Peyer's patch (tissue), 4 donors: ENCODE data around the gene RFESD. TPM values are rescaled to one million over a fixed set of nuclear protein-coding genes. Genes with fewer than 3 reads are reported as not detected.

Experiments used
- DNase-seq, 3 donors: peaks; one replicate each; pipeline ENCODE4 v3.0.0-alpha.2; 2017 to 2019
- H3K27ac ChIP-seq, 4 donors: fragments of 200-600 bp; sonication (generic); one replicate each; pipeline ENCODE4 v1.5.1; 2016 to 2019
- H3K27me3 ChIP-seq, 2 donors: fragments of 200-600 bp; sonication (generic); one replicate each; pipeline ENCODE4 v1.5.1; 2019
- H3K36me3 ChIP-seq, 3 donors: fragments of 200-600 bp; sonication (generic); one replicate each; pipeline ENCODE4 v1.5.1; 2016 to 2019
- H3K4me1 ChIP-seq, 4 donors: fragments of 200-600 bp; sonication (generic); one replicate each; pipeline ENCODE4 v1.5.1; 2016 to 2019
- H3K4me3 ChIP-seq, 4 donors: fragments of 200-600 bp; sonication (generic); 1 replicate in 3 of 4; 2 replicates in 1 of 4; pipeline ENCODE4 v1.5.1; 2016 to 2019; ENCODE audit warnings: mild to moderate bottlenecking in 1 of 4
- H3K9me3 ChIP-seq, 4 donors: fragments of 200-600 bp; sonication (generic); one replicate each; pipeline ENCODE4 v1.5.1; 2016 to 2019; ENCODE audit warnings: mild to moderate bottlenecking in 1 of 4
- POLR2A ChIP-seq, 2 donors: fragments of 450-650 bp; IDR thresholded peaks; one replicate each; pipeline ENCODE4 v1.5.1; 2017; ENCODE audit warnings: antibody characterized with exemption in 2 of 2, mild to moderate bottlenecking in 2 of 2, moderate library complexity in 2 of 2
- total RNA-seq, 4 donors: library from RNA; depleted of rRNA; stranded (reverse); fragments of >200 nt; gene quantifications; one replicate each; pipeline ENCODE4 v1.1.0, GENCODE V29; 2016
- TF ChIP-seq, protein P1 (sequence below), 6 experiments: fragments of 450-650 bp in 4 of 6; fragments of 200-600 bp in 2 of 6; sonication (generic) in 1 of 6; IDR thresholded peaks; one replicate each; pipeline ENCODE4 v1.5.1; 2017 to 2019; ENCODE audit warnings: antibody characterized with exemption in 6 of 6, mild to moderate bottlenecking in 3 of 6, moderate library complexity in 1 of 6

RFESD gene
- total RNA-seq, 4 donors from 2014 or later: 1.7 TPM; not detected in 3

DNA sequence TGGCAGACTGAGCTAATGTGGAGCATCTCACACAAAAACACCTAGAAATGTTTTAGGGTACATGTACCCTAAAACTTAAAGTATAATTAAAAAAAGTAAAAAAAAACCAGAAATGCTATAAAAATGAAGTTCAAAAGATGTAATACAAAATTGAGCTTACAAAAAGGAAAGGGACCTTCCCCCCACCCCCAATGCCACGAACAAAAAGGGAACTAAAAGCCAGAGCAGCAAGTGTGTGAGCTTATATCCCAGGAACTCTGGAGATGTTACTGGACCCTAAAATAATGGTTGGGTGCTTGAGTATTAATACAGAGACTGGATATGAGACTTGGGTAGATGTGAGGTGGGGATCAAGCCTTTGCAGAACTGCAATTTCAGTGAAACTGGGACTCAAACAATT is 25.2 kb downstream of the RFESD start:
- DNase-seq: no peak
- Histone ChIP-seq H3K9me3 (no peaks in the 10 kb centered on the region), H3K4me1 (no peaks in the 10 kb centered on the region), H3K4me3 (no peak overlapping the region), H3K36me3 (no peaks in the 10 kb centered on the region), H3K27ac (no peak overlapping the region), H3K27me3 (no peaks in the 10 kb centered on the region)
- TF ChIP-seq, protein P1, sequence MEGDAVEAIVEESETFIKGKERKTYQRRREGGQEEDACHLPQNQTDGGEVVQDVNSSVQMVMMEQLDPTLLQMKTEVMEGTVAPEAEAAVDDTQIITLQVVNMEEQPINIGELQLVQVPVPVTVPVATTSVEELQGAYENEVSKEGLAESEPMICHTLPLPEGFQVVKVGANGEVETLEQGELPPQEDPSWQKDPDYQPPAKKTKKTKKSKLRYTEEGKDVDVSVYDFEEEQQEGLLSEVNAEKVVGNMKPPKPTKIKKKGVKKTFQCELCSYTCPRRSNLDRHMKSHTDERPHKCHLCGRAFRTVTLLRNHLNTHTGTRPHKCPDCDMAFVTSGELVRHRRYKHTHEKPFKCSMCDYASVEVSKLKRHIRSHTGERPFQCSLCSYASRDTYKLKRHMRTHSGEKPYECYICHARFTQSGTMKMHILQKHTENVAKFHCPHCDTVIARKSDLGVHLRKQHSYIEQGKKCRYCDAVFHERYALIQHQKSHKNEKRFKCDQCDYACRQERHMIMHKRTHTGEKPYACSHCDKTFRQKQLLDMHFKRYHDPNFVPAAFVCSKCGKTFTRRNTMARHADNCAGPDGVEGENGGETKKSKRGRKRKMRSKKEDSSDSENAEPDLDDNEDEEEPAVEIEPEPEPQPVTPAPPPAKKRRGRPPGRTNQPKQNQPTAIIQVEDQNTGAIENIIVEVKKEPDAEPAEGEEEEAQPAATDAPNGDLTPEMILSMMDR (IDR thresholded peaks at IDR 0.05): no peak
- no peak for TF ChIP-seq POLR2A (IDR thresholded peaks at IDR 0.05)

- Histone ChIP-seq H3K4me3 (no peak overlapping the region), H3K27ac (no peak overlapping the region), H3K4me1 (no peaks in the 10 kb centered on the region), H3K9me3 (no peaks in the 10 kb centered on the region), H3K36me3 (no peaks in the 10 kb centered on the region), H3K27me3 (no peaks in the 10 kb centered on the region)
- no peak for DNase-seq
- TF ChIP-seq POLR2A (IDR thresholded peaks at IDR 0.05): no peak
- TF ChIP-seq, protein P1 (IDR thresholded peaks at IDR 0.05): no peak
These were observed 26.1 kb downstream of the RFESD start for GRCh38 chr5:95672641-95673040.

GRCh38 chr5:95673081-95673480 is 26.5 kb downstream of the RFESD start:
- H3K27ac ChIP-seq: no peak overlapping the region
- TF ChIP-seq, protein P1 (IDR thresholded peaks at IDR 0.05): no peak
- no peak for TF ChIP-seq POLR2A (IDR thresholded peaks at IDR 0.05)
- no peaks in the 10 kb centered on the region for H3K9me3 ChIP-seq
- no peaks in the 10 kb centered on the region for H3K27me3 ChIP-seq
- no peak overlapping the region for H3K4me3 ChIP-seq
- no peaks in the 10 kb centered on the region for H3K36me3 ChIP-seq
- DNase-seq: no peak
- H3K4me1 ChIP-seq: no peaks in the 10 kb centered on the region

GRCh38 chr5:95682891-95683290 is 36.3 kb downstream of the RFESD start, which contains the start of gene SPATA9:
SPATA9 (minus strand) TSS chr5:95682991; CDS start chr5:95682854, 137 bp downstream.
- Histone ChIP-seq H3K27me3 (no peaks in the 10 kb centered on the region), H3K4me1 (no peaks in the 10 kb centered on the region), H3K27ac (no peak within 1 kb of the TSS), H3K36me3 (no peaks in the 10 kb centered on the region), H3K9me3 (no peaks in the 10 kb centered on the region), H3K4me3 (no peak within 1 kb of the TSS)
- no peak for DNase-seq
- TF ChIP-seq, protein P1 (IDR thresholded peaks at IDR 0.05): no peak
- no peak for TF ChIP-seq POLR2A (IDR thresholded peaks at IDR 0.05)

DNA sequence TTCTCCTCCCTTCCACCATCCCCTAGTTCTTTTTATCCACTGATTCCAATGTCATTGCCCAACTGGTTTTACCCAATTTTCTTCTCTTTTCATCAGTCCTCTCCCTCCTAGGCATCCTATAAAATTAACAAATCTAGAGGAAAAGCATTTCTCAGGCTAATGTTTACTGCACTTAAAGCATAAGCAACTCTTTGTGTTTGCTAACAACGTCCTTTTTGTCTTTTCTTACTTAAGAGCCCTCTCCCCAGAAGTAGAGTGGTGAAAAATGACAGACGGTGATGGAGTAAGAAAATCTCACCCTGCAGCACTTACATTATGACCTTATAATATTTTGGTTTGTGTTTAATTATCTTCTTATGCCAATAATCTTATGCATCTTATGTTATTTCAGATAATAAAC is 37.8 kb downstream of the RFESD start:
- Histone ChIP-seq H3K4me1 (no peaks in the 10 kb centered on the region), H3K36me3 (no peaks in the 10 kb centered on the region), H3K9me3 (no peaks in the 10 kb centered on the region), H3K27ac (no peak overlapping the region), H3K27me3 (no peaks in the 10 kb centered on the region), H3K4me3 (no peak overlapping the region)
- TF ChIP-seq, protein P1 (IDR thresholded peaks at IDR 0.05): no peak
- TF ChIP-seq POLR2A (IDR thresholded peaks at IDR 0.05): no peak
- DNase-seq: no peak

- Histone ChIP-seq H3K36me3 (no peaks in the 10 kb centered on the region), H3K9me3 (no peaks in the 10 kb centered on the region), H3K4me3 (no peak overlapping the region), H3K4me1 (no peaks in the 10 kb centered on the region), H3K27me3 (peaks cover 0 to 3% of the 10 kb centered on the region in 2 donors), H3K27ac (no peak overlapping the region)
- DNase-seq: no peak
- TF ChIP-seq, protein P1 (IDR thresholded peaks at IDR 0.05): no peak
- no peak for TF ChIP-seq POLR2A (IDR thresholded peaks at IDR 0.05)
These were observed 40.1 kb downstream of the RFESD start for GRCh38 chr5:95686651-95687050.
